GM23338 (cell line): ENCODE measurements around the gene ZBTB40. TPM values are rescaled to one million over a fixed set of nuclear protein-coding genes. Genes with fewer than 3 reads are reported as not detected.

Experiments
- ATAC-seq: fragments of 200-7000 bp; cut with Tn5 transposase; 3 replicates; pipeline ENCODE4 v1.9.1; 2020
- DNase-seq: peaks from one replicate; pipeline ENCODE4 v3.0.0-alpha.2; 2015; ENCODE audit warnings: low spot score
- H2AFZ ChIP-seq: fragments of 200-600 bp; sonication (generic); 2 replicates; pipeline ENCODE4 v1.8.0; 2016; ENCODE audit warnings: antibody characterized with exemption, mild to moderate bottlenecking, moderate library complexity
- H3F3A ChIP-seq: fragments of 200-600 bp; sonication (generic); replicated peaks from 2 replicates; pipeline ENCODE4 v1.8.0; 2017; ENCODE audit warnings: antibody characterized with exemption, mixed run types, low read depth
- H3K27ac ChIP-seq: fragments of 200-600 bp; sonication (generic); 2 replicates; pipeline ENCODE4 v1.6.1; 2016; ENCODE audit warnings: low read depth
- H3K27me3 ChIP-seq: fragments of 200-600 bp; sonication (generic); 2 replicates; pipeline ENCODE4 v1.8.0; 2016; ENCODE audit warnings: mild to moderate bottlenecking, mixed run types, moderate library complexity; ENCODE audit not compliant: insufficient read depth
- H3K36me3 ChIP-seq: fragments of 200-600 bp; sonication (generic); 2 replicates; pipeline ENCODE4 v1.8.0; 2016; ENCODE audit warnings: mild to moderate bottlenecking; ENCODE audit not compliant: insufficient read depth
- H3K4me1 ChIP-seq: fragments of 200-600 bp; sonication (generic); 2 replicates; pipeline ENCODE4 v1.8.0; 2016; ENCODE audit warnings: mild to moderate bottlenecking, moderate library complexity; ENCODE audit not compliant: insufficient read depth
- H3K4me2 ChIP-seq: fragments of 200-600 bp; sonication (generic); 2 replicates; pipeline ENCODE4 v1.7.1; 2017; ENCODE audit warnings: mixed run types
- H3K4me3 ChIP-seq: fragments of 200-600 bp; sonication (generic); 2 replicates; pipeline ENCODE4 v1.6.1; 2016; ENCODE audit warnings: mixed run types
- H3K79me2 ChIP-seq: fragments of 200-600 bp; sonication (generic); replicated peaks from 2 replicates; pipeline ENCODE4 v1.8.0; 2017; ENCODE audit warnings: mild to moderate bottlenecking; ENCODE audit not compliant: insufficient read depth
- H3K9me2 ChIP-seq: fragments of 200-600 bp; sonication (generic); 2 replicates; pipeline ENCODE4 v1.8.0; 2017; ENCODE audit not compliant: insufficient read depth
- H4K20me1 ChIP-seq: fragments of 200-600 bp; sonication (generic); replicated peaks from 2 replicates; pipeline ENCODE4 v1.8.0; 2017; ENCODE audit warnings: mild to moderate bottlenecking; ENCODE audit not compliant: insufficient read depth
- H3K27ac Mint-ChIP-seq: 2 replicates; pipeline ENCODE4 v1.8.0; 2020; ENCODE audit warnings: inconsistent platforms, mild to moderate bottlenecking, moderate library complexity, mixed read lengths
- H3K27me3 Mint-ChIP-seq: 3 replicates; pipeline ENCODE4 v1.8.0; 2022; ENCODE audit warnings: low read depth, mild to moderate bottlenecking, moderate library complexity, mixed read lengths, inconsistent platforms; ENCODE audit not compliant: insufficient read depth, poor library complexity
- H3K36me3 Mint-ChIP-seq: 3 replicates; pipeline ENCODE4 v1.8.0; 2021; ENCODE audit warnings: low read depth, mild to moderate bottlenecking, inconsistent platforms, moderate library complexity, mixed read lengths
- H3K4me1 Mint-ChIP-seq: 3 replicates; pipeline ENCODE4 v1.8.0; 2020; ENCODE audit warnings: mild to moderate bottlenecking, inconsistent platforms, mixed read lengths
- H3K4me3 Mint-ChIP-seq: 3 replicates; pipeline ENCODE4 v1.8.0; 2021; ENCODE audit warnings: moderate library complexity, mild to moderate bottlenecking, inconsistent platforms, mixed read lengths
- H3K9me3 Mint-ChIP-seq: 3 replicates; pipeline ENCODE4 v1.8.0; 2020; ENCODE audit warnings: moderate library complexity, mild to moderate bottlenecking, inconsistent platforms, mixed read lengths
- CREB1 ChIP-seq: fragments of 250-450 bp; sonication (Bioruptor Pico); IDR thresholded peaks from 2 replicates; pipeline ENCODE4 v1.5.0; 2020; ENCODE audit warnings: low read depth, mild to moderate bottlenecking, moderate library complexity
- CTCF ChIP-seq, 2 experiments: fragments of 200-600 bp in 1 of 2; sonication (generic) in 1 of 2; conservative IDR thresholded peaks; 2 replicates each; pipeline versions ENCODE4 v1.5.1 to v1.6.1; 2016 to 2017; ENCODE audit warnings: antibody characterized with exemption in 2 of 2, low read depth in 2 of 2, mild to moderate bottlenecking in 2 of 2, moderate library complexity in 1 of 2
- ETS1 ChIP-seq: IDR thresholded peaks from 2 replicates; pipeline ENCODE4 v1.6.1; 2016; ENCODE audit warnings: antibody characterized with exemption
- EZH2 ChIP-seq: fragments of 200-600 bp; sonication (generic); IDR thresholded peaks from one replicate; pipeline ENCODE4 v1.8.0; 2017; ENCODE audit warnings: antibody characterized with exemption, mild to moderate bottlenecking, low read depth; ENCODE audit not compliant: unreplicated experiment
- NANOG ChIP-seq: IDR thresholded peaks from 2 replicates; pipeline ENCODE4 v1.6.1; 2016; ENCODE audit warnings: antibody characterized with exemption, borderline replicate concordance
- POLR2AphosphoS5 ChIP-seq: IDR thresholded peaks from 2 replicates; pipeline ENCODE4 v1.6.1; 2016; ENCODE audit warnings: antibody characterized with exemption, low read depth
- REST ChIP-seq: IDR thresholded peaks from one replicate; pipeline ENCODE4 v1.6.1; 2018; ENCODE audit warnings: antibody characterized with exemption; ENCODE audit not compliant: unreplicated experiment
- STAT1 ChIP-seq: IDR thresholded peaks from one replicate; pipeline ENCODE4 v1.6.1; 2016; ENCODE audit warnings: antibody characterized with exemption; ENCODE audit not compliant: unreplicated experiment
- polyA plus RNA-seq: library from polyadenylated mRNA; unstranded; fragments of >200 nt; fragmentation: Nextera tagmentation; extraction: Ambion mirVana; gene quantifications from 2 replicates; pipeline ENCODE4 v1.2.1, GENCODE V29; 2016
- total RNA-seq: library from RNA; depleted of rRNA; stranded (reverse); fragments of >200 nt; shearing (Covaris generic); gene quantifications from 2 replicates; pipeline ENCODE4 v1.2.3, GENCODE V29; 2014

Gene ZBTB40
- total and polyA plus RNA-seq, 2 experiments from 2014 or later = 3.1 to 22.7 TPM

GRCh38 chr1:22509815-22510214 lies 58.2 kb downstream of the ZBTB40 start (continued):
- TF ChIP-seq REST = no peak

GRCh38 chr1:22512873-22513272 lies 61.2 kb downstream of the ZBTB40 start:
- H3K27me3 ChIP-seq = no peaks in the 10 kb centered on the region
- no peak overlapping the region for H3K4me2 ChIP-seq
- H3K36me3 ChIP-seq = peaks cover 43% of the 10 kb centered on the region
- no peak overlapping the region for H3K4me3 Mint-ChIP-seq
- ATAC-seq (no peak), DNase-seq (no peak)
- H3K4me1 ChIP-seq = no peaks in the 10 kb centered on the region
- H4K20me1 ChIP-seq = no peaks in the 10 kb centered on the region; the same call in 1 of the 2 replicates
- H3F3A ChIP-seq = no peaks in the 10 kb centered on the region
- H3K27ac Mint-ChIP-seq = no peak overlapping the region
- peaks cover 2% of the 10 kb centered on the region for H3K27me3 Mint-ChIP-seq
- no peaks in the 10 kb centered on the region for H3K79me2 ChIP-seq
- no peaks in the 10 kb centered on the region for H3K9me2 ChIP-seq
- H3K4me1 Mint-ChIP-seq = no peaks in the 10 kb centered on the region
- no peak overlapping the region for H3K4me3 ChIP-seq
- peaks cover 25% of the 10 kb centered on the region for H3K36me3 Mint-ChIP-seq
- no peaks in the 10 kb centered on the region for H3K9me3 Mint-ChIP-seq
- no peak overlapping the region for H2AFZ ChIP-seq
- H3K27ac ChIP-seq = no peak overlapping the region
- TF ChIP-seq STAT1 (no peak), REST (no peak), ETS1 (no peak), EZH2 (no peak), NANOG (no peak), CREB1 (CRISPR knock-in tag) (no peak), POLR2AphosphoS5 (no peak), CTCF (conservative IDR thresholded peaks at IDR 0.05; ENCODE audit: low read depth in 2 of 2) (no peak)
